RWPE2 (cell line): ENCODE measurements around the gene PEX16.

ENCODE experiments used
- ATAC-seq: fragments of 200-7000 bp; cut with Tn5 transposase; 3 replicates; pipeline ENCODE4 v1.9.1; 2021; ENCODE audit warnings: low read depth
- DNase-seq: peaks from one replicate; pipeline ENCODE4 v3.0.0-alpha.2; 2020; ENCODE audit warnings: low spot score
- H3K27ac ChIP-seq: fragments of 450-650 bp; 2 replicates; pipeline ENCODE4 v1.5.1; 2017; ENCODE audit warnings: mild to moderate bottlenecking; ENCODE audit not compliant: poor library complexity, severe bottlenecking
- H3K27me3 ChIP-seq: fragments of 250-450 bp; sonication (Bioruptor Pico); 2 replicates; pipeline ENCODE4 v1.5.1; 2021; ENCODE audit warnings: mild to moderate bottlenecking, moderate library complexity; ENCODE audit not compliant: insufficient read depth, poor library complexity, severe bottlenecking
- H3K36me3 ChIP-seq: fragments of 250-450 bp; sonication (Bioruptor Pico); 2 replicates; pipeline ENCODE4 v1.5.1; 2020; ENCODE audit warnings: low read depth, mild to moderate bottlenecking, moderate library complexity
- H3K4me1 ChIP-seq: fragments of 250-450 bp; sonication (Bioruptor Pico); 2 replicates; pipeline ENCODE4 v1.5.1; 2021; ENCODE audit warnings: mild to moderate bottlenecking, moderate library complexity; ENCODE audit not compliant: insufficient read depth, poor library complexity, severe bottlenecking
- H3K4me3 ChIP-seq: fragments of 250-450 bp; sonication (Bioruptor Pico); 2 replicates; pipeline ENCODE4 v1.5.1; 2021; ENCODE audit warnings: mild to moderate bottlenecking, moderate library complexity; ENCODE audit not compliant: severe bottlenecking
- H3K9me3 ChIP-seq: fragments of 250-450 bp; sonication (Bioruptor Pico); 2 replicates; pipeline ENCODE4 v1.5.1; 2021; ENCODE audit warnings: mild to moderate bottlenecking, moderate library complexity; ENCODE audit not compliant: severe bottlenecking
- TF ChIP-seq, protein P1 (sequence below): fragments of 450-650 bp; IDR thresholded peaks from one replicate; pipeline ENCODE4 v1.5.1; 2017; ENCODE audit warnings: mild to moderate bottlenecking, moderate library complexity; ENCODE audit not compliant: poor library complexity, severe bottlenecking

PEX16 gene

DNA sequence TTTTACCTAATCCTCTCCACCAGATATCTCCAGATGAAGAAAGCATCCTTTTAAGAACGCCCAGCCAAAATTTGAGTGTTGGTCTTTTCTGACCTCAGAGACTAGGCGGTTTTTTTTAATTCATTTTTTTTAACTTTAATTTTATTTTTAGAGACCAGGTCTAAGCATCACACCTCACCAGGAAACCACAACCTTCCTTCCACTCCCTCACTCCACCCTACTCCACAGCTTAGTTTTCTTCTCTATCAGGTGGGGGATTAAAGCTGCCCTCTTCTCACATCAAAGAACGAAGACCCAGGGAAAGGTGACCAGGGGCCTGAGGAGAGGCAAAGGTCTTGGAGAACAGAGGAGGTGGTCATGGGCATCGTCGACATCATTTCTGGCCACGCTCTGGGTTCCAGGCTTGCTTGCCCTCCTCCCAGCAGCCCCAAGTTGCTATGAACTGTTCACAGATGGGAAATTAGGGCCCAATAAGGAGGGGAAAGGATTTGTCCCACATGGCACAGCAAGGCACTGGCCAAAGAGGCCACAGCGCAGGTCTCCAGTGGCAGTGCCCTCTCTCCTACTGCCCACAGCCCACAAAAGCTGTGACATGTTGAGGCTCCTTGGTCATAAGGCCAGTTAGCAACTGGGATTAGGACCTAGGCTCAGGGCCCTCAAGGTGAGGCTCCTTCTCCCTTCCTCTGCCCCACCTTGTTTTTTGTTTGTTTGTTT lies 1.4 kb upstream of the PEX16 start:
- TF ChIP-seq, protein P1, sequence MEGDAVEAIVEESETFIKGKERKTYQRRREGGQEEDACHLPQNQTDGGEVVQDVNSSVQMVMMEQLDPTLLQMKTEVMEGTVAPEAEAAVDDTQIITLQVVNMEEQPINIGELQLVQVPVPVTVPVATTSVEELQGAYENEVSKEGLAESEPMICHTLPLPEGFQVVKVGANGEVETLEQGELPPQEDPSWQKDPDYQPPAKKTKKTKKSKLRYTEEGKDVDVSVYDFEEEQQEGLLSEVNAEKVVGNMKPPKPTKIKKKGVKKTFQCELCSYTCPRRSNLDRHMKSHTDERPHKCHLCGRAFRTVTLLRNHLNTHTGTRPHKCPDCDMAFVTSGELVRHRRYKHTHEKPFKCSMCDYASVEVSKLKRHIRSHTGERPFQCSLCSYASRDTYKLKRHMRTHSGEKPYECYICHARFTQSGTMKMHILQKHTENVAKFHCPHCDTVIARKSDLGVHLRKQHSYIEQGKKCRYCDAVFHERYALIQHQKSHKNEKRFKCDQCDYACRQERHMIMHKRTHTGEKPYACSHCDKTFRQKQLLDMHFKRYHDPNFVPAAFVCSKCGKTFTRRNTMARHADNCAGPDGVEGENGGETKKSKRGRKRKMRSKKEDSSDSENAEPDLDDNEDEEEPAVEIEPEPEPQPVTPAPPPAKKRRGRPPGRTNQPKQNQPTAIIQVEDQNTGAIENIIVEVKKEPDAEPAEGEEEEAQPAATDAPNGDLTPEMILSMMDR: no peak
- DNase-seq: no peak
- Histone ChIP-seq H3K4me1 (peaks cover 3% of the 10 kb centered on the region), H3K4me3 (peak overlapping the region; percentile 88), H3K36me3 (peaks cover 20% of the 10 kb centered on the region; the same call in 1 of the 2 replicates), H3K9me3 (no peaks in the 10 kb centered on the region), H3K27ac (peak overlapping the region; percentile 66), H3K27me3 (no peaks in the 10 kb centered on the region)
- no peak for ATAC-seq

DNA sequence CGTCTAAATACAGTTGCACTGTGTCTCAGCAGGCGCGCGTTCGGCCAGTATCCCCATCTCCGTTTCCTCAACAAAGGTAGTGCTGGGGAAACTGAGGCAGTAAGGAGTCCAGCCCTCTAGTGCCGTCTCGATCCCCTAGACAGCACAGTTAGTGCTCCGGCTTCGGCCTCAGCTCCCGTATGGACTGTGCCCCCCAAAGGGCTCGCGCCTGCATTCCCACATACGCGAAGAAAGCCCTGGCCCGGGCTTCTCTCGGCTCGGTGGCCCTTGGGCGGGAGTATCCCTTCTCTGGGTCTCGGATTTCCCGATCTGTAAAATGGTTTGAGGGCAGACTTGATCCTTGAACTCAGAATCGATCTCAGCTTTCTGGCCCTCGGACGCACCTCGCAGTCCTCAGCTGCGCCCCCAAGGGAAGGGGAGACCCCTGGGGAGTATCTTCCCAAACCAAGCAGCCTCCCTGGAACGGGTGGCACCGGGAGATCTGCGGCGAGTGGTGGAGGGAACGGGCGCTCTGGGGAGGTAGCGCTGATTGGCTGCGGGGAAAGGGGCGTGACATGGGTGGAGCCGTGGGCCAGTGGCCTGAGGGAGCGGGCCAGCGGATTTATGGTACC lies 759 bp upstream of the PEX16 start:
- Histone ChIP-seq H3K4me3 (peak overlapping the region; percentile 88), H3K4me1 (peaks cover 3% of the 10 kb centered on the region), H3K27ac (peak overlapping the region; percentile 66), H3K9me3 (no peaks in the 10 kb centered on the region), H3K27me3 (no peaks in the 10 kb centered on the region), H3K36me3 (peaks cover 25% of the 10 kb centered on the region)
- TF ChIP-seq, protein P1: no peak
- ATAC-seq (peak; percentile 64), DNase-seq (peak; percentile 79)

DNA sequence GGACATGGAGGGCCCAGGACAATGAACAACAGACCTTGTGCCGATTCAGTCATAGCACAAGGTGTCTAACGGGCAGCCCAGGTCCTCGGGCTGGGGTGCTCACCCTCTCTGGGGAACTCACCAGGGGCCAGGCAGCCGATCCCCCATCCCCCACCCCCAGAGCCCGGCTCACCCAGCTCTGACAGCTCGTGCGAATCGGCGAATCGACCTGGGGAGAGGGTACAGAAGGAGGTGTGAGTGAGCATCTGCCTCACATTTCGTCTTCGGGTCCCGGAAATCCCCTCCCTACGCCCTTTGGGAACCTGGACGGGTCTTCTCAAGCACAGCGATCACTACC lies 423 bp downstream of the PEX16 start:
- peak; percentile 44 for DNase-seq
- Histone ChIP-seq H3K27me3 (no peaks in the 10 kb centered on the region), H3K27ac (peak overlapping the region; percentile 66), H3K9me3 (no peaks in the 10 kb centered on the region), H3K36me3 (peaks cover 26% of the 10 kb centered on the region), H3K4me1 (peaks cover 3% of the 10 kb centered on the region), H3K4me3 (peak overlapping the region; percentile 88)
- TF ChIP-seq, protein P1: no peak
- no peak for ATAC-seq

DNA sequence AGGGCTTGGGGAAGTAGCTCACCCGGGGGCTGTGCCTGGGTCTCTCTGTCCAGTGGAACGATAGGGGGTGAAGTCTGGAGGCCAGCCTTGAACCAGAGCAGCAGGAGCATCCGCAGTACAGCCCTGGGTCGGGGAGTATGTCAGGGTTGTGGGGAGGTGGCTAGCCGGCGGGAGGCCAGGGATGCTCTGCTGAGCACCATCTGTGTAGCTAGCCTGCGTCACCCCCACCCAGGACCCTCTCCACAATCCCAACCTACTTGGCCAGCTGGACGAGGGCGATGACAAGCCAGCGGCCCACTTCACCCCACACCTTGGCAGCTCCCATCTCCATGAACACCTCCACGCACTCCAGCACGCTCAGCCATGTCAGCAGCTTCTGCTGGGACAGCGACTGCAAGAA lies 2.2 kb downstream of the PEX16 start:
- H3K4me1 ChIP-seq: peaks cover 3% of the 10 kb centered on the region
- no peak overlapping the region for H3K4me3 ChIP-seq
- no peaks in the 10 kb centered on the region for H3K9me3 ChIP-seq
- no peaks in the 10 kb centered on the region for H3K27me3 ChIP-seq
- H3K27ac ChIP-seq: no peak overlapping the region
- no peak for DNase-seq
- no peak for ATAC-seq
- TF ChIP-seq, protein P1: no peak
- H3K36me3 ChIP-seq: peaks cover 37% of the 10 kb centered on the region

DNA sequence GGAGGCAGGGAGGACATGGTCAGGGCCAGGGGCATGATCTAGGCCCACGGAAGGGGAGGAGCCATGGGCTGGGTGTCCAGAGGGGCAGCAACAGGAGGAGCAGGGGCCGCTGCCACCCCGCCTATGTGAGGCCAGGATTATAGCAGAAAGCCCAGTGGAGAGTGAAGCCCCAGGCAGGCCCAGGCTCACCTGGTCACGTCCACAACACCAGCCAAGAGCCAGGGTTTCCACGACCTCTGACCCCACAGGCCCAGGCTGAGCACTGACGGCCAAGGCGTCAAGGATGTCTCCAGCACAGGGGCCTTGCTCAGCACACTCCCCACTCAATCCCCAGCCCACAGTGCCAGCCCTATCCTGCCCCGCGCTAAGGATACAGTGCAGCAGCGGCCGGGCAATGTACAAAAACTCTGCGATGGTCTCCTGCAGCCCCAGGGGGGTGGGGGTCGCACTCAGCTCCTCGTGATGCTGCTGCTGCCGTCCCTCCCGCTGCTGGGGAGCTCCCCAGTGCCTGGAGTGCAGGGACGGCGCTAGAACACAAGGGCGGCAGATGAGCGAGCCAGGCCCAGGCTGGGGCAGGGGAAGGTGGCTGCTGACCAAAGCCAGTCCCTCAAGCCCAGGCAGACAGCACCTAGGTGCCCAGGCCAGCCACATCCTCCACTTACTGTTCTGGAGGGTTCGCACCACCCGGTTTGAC lies 3.6 kb downstream of the PEX16 start:
- H3K4me1 ChIP-seq: peaks cover 3% of the 10 kb centered on the region
- H3K4me3 ChIP-seq: no peak overlapping the region
- no peaks in the 10 kb centered on the region for H3K9me3 ChIP-seq
- ATAC-seq (no peak), DNase-seq (no peak)
- H3K36me3 ChIP-seq: peaks cover 37% of the 10 kb centered on the region
- no peak overlapping the region for H3K27ac ChIP-seq
- TF ChIP-seq, protein P1: no peak
- H3K27me3 ChIP-seq: no peaks in the 10 kb centered on the region
